GM21390 (cell line): Measurements from ENCODE around the gene KBTBD13.
A peak's percentile ranks its signal among the peaks of the same experiment; 100 is the strongest.
"Not testable (repeated sequence)": the region's sequence is repeated elsewhere in the genome, so short reads cannot be mapped to it uniquely, and the experiment has no call there.

ENCODE experiments used
- ATAC-seq: cut with Tn5 transposase; IDR thresholded peaks from one replicate; pipeline ENCODE4 v1.9.1; 2021; ENCODE audit not compliant: unreplicated experiment

KBTBD13 gene

DNA sequence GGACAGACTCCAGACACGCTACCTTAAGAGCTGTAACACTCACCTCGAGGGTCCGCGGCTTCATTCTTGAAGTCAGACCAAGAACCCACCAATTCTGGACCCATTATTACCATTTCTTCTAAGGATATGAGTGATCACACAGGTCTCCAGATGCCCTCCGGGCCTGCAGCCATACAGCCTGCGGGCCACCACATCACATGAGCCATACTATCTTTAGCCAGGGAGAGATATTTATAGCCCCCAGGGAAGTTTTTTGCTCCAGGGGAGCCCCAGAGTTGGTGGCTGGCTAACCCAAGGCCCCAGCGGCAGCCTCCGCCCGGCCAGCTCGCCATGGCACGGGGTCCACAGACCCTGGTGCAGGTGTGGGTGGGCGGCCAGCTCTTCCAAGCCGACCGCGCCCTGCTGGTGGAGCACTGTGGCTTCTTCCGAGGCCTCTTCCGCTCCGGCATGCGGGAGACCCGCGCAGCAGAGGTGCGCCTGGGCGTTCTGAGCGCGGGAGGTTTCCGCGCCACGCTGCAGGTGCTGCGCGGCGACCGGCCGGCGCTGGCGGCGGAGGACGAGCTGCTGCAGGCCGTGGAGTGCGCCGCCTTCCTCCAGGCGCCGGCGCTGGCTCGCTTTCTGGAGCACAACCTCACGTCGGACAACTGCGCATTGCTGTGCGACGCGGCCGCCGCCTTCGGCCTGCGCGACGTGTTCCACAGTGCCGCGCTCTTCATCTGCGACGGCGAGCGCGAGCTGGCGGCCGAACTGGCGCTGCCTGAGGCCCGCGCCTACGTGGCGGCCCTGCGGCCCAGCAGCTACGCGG lies at the start of gene KBTBD13:
KBTBD13 (plus strand) TSS at position 261 of the 805 bp plus-strand sequence; CDS start at position 331, 70 bp downstream.
- ATAC-seq: no peak

DNA sequence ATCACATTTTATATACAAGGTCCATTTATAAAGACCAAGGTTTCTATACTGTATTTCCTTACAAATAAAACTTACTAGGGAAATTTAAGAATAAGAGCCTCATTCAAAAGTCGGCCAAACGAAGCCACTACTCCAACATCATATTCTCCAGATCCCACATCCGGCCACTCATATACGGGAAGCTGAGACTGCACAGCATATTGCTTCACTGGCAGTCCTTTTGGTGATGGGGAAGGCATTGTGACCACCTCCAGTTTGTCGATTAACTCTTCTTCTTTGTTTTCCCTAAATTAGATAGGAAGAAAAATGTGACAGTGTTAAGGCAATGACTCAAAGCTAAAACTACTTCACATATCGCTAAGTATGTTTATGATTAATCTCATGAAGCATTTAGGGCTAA lies 49.8 kb upstream of the KBTBD13 start:
- no peak for ATAC-seq

GRCh38 chr15:65027593-65027992 lies 49.0 kb upstream of the KBTBD13 start:
- no peak for ATAC-seq

DNA sequence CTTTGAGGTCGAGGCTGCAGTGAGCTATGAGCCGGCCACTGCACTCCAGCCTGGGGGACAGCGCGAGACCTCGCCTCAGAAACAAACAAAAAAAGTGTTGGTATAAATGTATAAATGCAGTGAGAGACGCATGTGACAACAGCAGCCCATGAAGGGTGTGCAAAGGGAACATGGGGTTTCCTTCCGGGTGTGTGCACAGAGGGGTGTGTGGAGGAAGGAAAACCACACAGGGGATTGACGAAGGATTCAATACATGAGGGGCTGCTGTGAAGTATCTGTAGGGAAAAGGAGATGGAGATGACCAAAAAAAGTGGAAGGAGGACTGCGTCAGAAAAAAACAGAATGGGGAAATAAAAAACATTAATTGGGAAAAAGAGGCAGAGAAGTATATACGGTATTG lies 48.2 kb upstream of the KBTBD13 start:
- no peak for ATAC-seq

DNA sequence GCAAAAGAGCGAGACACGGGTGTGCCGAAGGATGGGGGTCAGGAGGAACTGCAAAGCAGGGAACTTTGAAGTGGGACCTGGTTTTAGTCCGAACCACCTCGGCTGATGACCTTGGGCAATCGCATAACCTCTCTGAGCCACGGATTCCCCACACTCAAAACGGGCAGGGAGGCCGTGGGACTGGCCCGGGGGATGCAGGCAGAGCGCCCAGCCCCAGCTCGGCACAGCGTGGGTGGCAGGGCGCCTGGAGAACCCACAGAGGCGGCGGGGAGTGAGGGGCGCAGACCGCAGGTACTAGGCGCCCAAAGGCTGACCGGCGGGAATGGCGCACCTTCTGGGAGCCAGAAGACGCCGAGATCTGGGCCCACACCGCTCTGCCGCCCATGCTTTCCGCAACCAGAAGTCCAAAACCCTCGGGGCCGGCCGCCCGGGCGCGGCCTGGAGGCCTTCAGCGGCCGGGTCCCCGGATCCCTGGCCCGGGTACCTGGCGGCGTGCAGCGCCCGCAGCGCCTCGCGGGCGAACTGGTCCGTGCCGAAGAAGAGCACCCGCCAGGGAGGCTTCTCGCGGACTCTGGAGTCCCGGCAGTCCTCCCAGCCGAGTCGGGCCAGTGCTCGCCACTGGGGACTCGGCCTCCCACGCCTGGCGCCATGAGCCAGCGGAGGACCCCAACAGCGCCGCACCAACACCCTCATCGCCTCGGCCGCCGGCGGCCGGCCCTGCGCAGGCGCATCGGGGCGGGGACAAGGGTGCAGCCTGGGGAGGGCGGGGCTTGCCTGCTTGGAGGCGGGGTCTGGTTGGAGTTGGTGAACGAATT lies 47.4 kb upstream of the KBTBD13 start, which contains the start of gene MTFMT:
MTFMT (minus strand) TSS at position 719 of the 815 bp plus-strand sequence; CDS start at position 693, 26 bp downstream.
- peak; percentile 80 for ATAC-seq

DNA sequence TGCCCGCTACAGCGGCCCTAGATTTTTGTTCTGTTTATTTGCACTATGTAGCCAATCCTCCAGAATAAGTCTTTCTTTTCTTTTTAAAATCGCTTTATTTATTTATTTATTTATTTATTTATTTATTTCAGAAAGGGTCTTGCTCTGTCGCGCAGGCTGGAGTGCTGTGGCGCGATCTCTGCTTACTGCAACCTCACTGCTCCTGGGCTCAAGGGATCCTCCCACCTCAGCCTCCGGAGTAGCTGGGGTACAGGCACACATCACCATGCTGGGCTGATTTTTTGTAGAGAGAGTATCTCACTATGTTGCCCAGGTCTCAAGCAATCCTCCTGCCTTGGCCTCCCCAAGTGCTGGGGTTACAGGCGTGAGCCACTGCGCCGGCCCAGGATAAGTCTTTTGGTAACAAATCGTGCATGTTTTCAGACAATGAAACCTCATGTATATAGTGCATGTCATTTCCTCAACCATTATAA lies 46.8 kb upstream of the KBTBD13 start:
- ATAC-seq: no peak

- ATAC-seq: no peak
These were observed 43.6 kb upstream of the KBTBD13 start for GRCh38 chr15:65032801-65033537.

- ATAC-seq: no peak
These were observed 42.8 kb upstream of the KBTBD13 start for GRCh38 chr15:65033659-65034269.

DNA sequence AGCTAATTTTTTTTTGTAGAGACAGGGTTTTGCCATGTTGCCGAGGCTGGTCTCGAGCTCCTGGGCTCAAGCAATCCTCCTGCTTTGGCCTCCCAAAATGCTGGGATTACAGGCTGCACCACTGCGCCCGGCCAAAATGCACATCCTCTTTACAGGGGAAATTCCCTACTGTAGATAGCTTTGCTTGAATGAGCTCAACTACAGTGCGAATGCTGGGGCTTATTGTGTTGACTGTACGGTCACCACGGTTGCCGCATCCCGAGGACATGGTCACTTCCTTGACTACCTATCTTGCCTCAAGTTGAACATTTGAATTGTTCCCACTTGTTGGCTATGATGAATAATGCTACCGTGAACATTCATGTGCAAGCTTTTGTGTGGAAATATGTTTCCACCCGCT lies 41.8 kb upstream of the KBTBD13 start:
- ATAC-seq: no peak

GRCh38 chr15:65037309-65037708 lies 39.2 kb upstream of the KBTBD13 start:
- no peak for ATAC-seq

GRCh38 chr15:65038428-65038827 lies 38.1 kb upstream of the KBTBD13 start:
- no peak for ATAC-seq

DNA sequence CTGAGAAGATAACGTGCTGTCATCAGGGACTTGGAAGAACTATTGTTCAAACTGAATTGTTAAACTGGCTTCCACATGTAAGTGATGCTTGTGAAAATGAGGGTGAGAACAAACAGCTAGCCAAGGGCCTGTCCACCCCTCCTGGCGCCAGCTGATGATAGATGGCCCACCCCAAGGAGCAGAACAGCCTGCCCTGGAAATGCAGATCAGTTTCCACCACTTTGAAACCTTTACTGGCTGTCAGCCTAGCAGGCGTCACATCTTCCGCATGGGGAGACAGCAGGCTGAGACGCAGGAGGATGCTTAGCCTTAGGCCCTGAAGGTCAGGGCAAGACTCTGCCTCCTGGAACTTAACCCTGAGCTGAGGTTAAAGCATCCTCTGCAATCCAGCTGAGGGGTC lies 37.7 kb upstream of the KBTBD13 start:
- ATAC-seq: no peak

GRCh38 chr15:65040461-65040860 lies 36.1 kb upstream of the KBTBD13 start:
- no peak for ATAC-seq

GRCh38 chr15:65041787-65042186 lies 34.8 kb upstream of the KBTBD13 start:
- ATAC-seq: no peak

DNA sequence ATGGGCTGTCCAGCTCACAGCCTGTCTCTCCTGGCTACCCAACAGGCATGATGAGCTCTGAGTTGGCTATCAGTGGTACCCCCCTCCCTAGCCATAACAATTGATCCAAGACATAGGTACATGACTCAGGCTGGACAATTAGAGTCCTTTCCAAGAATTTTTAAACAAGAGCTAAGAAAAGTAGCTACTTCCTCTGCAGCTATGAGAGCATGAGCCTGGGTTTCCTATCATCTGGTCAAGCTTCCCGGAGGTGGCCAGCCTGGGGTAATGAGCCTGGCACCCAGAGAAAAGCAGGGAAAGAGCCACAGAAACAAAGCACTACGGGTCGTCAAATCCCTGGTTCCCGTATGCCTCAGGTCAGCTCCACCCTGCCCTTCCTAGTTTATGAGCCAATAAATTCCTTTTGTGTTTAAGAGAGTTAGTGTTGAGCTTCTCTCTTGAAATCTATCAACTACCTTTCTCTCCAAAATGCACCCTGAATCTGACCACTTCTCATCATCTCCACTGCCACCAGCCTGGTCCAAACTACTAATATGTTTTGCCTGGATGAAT lies 33.7 kb upstream of the KBTBD13 start:
- no peak for ATAC-seq

- not testable (repeated sequence) for ATAC-seq
These were observed 32.3 kb upstream of the KBTBD13 start for GRCh38 chr15:65044218-65044617.

DNA sequence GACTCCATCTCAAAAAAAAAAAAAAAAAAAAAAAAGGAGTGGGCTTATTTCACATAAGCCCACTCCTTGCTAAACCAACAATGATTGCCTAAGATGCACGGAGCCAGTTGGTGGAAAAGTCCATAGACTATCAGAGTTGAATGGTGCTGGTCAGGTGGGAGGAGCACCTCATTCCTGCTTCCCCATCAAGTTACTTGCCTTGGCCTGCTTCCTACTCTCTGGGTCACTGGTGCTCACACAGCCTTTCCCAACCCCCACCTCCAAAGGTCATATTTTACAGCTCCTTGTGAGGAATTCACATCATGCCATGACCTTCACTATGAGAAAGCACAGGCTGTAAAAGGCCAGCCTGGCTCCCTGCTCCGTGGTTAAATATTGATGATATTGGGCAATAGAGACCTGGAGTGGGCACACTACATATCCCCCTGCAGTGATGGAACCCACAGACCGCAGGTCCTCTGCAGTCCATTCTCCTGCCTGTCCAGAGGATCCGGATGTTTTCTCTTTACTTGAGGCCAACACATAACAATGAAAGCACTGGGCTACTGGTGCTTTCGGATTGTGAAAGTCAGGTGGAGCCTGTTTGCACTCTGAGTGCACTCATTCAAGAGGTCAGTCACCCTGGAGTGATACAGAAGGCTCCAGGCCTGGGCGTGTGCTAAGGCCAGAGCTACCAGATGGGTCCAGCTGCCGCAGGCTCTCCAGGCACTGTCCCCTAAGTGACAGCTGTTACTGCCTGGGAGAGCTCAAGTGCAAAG lies 31.6 kb upstream of the KBTBD13 start, which contains the start of gene SLC51B:
SLC51B (plus strand) TSS at position 664 of the 758 bp plus-strand sequence. CDS start 4,618 bp downstream, outside the sequence.
- no peak for ATAC-seq

DNA sequence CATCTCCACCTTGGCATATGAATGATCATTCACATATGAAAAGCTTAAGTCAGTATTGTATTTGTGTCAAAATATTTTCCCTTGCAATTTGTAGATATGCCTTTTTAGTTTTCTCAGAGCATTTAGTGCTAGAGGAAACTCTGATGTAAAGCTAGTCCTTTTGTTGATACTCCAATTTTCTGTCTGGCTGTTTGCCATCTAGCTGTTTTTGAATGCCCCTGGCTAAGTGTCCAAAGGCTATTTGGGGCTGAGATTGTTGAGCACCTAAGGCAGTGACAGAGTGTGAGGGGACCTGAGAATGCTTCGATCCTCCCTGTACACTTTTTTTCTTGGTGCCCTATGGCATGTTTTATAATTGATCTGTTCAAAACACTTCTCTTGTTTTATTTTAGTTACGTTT lies 28.3 kb upstream of the KBTBD13 start:
- ATAC-seq: no peak

DNA sequence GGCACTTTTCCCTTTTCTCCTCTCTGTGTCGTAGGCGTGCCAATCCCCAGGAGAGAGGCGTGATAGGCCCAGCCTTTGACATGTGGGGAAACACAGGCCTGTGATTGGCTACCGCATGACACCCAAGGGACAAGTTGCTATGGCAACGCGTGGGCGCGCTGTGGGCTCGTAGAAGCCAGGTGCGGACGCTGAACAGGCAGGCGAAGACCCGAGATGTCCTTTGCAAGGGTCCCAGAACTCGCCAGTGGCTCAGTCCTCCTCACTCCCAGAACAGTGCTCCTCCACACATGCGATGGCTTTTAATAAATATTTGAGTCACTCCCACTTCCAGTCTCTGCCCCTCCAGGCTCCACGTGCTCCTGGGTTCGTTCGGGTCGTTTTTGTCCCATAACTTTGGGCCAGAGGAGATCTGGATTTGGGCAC lies 27.1 kb upstream of the KBTBD13 start:
- ATAC-seq: peak; percentile 82
